GM21447 (cell line): ENCODE data around the gene DNAH11.
A peak's percentile ranks its signal among the peaks of the same experiment; 100 is the strongest.

Source experiments
- ATAC-seq: cut with Tn5 transposase; IDR thresholded peaks from one replicate; pipeline ENCODE4 v1.9.1; 2021; ENCODE audit not compliant: unreplicated experiment

The DNAH11 gene

DNA sequence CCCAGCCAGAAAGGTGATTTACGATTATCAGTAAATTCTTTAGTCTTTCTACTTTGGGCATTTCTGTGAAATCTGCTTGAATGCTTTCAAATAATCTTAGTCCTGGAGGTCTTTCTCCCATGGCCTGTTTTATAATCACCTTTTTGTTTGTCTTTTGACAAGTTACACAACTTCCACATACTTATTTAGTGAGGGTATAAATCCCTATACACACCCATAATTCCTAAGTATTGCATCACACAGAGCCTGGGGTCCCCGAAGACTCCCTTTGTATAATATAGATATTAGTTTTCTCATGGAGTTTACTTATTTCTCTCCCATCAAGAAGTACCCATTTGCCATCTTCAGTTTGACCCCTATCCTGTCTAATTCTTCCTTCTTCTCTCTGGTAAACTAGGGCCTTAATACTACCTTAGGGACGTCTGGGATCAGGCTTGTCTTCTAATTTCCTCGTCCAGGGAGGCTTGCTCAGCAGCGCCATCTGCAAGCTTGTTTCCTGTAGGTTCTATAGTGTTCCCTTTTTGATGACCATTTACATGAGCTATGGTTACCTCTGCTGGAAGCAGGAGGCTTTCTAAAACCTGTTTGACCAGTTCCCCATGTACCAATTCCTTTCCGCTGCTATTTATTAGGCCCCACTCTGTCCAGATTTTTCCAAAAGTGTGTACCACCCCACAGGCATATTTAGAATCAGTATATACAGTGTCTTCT is 8.1 kb downstream of the DNAH11 start:
- no peak for ATAC-seq

- no peak for ATAC-seq
Measured at GRCh38 chr7:21562385-21562784, 19.5 kb downstream of the DNAH11 start.

GRCh38 chr7:21565614-21566013 is 22.8 kb downstream of the DNAH11 start:
- ATAC-seq = no peak

DNA sequence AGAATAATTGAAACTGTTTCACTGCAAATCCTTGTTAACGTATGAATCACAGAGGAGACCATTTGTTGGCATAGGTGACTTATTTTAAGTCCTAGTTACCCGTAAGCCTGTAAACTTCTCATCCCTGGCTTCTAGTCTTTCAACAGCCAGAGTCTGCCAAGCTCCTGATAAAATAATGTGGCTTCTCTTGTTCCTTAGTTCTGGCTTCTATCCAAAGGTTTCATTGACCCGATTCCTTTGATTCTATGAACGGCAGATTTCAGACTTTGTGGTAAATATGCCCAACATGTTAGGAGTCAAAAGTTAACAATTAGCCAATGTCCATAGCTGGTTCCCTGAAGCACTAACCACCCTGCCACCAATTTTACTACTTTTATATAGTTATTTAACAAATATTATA is 23.3 kb downstream of the DNAH11 start:
- no peak for ATAC-seq

DNA sequence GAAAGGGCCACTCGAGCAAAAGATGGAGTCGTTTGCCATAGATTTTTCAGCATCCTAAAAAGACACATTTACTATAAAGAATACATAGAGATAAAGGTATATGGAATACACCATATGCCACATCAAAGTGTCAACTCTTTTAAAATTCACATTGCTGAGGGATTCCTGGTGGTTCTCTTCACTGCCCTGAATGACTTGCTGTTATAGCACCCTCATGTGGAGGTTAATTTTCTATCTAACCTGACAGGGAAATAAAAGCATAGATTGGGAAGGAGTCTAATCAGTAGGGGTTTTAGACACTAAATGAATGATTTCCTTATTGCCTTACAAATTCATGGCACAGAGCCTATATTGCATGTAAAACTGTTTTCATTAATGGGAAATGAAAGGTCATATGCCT is 25.9 kb downstream of the DNAH11 start:
- no peak for ATAC-seq

GRCh38 chr7:21572331-21573313 is 29.8 kb downstream of the DNAH11 start:
- no peak for ATAC-seq

GRCh38 chr7:21579341-21580072 is 36.7 kb downstream of the DNAH11 start:
- ATAC-seq = no peak

DNA sequence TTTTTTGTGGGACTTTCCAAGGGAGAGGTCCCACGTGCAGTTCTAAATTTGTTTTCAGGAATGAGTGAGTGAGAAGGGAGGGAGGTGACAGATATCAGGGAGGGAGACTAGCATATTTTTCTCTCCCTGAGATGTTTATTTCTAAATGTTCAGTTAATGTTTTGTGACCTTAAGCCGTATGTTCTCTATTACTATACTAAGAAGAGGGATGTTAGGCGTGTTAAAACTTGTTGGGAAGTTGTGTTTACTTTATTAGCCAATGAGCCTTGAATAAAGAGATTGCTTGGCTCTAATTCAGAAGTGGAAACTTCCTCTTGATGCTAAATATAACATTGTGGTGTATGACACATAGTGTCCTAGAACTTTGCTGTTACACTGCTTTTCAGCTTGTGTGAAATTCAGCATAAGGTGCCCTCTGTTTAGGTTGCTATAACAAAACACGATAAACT is 37.3 kb downstream of the DNAH11 start:
- peak; percentile 63 for ATAC-seq

DNA sequence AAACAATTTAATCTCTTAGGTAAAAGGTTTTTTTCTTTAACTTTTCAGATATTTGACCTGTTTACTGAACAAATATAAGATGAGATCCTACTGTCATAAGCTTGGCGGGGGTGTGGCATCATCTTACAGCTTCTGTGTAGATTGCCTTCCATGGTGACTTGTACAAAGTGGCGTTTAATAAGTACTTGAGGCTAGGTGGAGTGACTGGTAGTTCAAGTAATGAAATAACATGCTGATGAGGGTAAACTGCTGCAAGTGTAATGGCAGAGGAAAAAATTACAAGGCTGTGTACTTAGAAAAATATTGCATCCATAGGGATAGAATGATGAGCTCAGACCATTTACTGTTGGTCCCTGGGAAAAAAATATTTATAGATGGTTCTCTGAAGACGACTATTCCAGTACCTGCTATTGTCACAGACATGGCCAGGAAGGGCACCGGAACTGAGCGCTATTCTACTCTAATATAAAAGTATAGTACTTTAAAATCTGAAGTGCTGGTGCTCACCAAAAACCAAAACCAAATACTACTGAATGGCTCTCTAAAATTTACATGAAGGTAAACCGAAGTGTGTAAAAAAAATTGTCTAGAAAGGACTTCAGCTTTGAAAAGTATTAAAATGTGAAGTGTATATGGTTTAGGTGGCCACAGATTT is 42.4 kb downstream of the DNAH11 start:
- ATAC-seq = no peak

- ATAC-seq = no peak
Measured at GRCh38 chr7:21587139-21587784, 44.4 kb downstream of the DNAH11 start.

- no peak for ATAC-seq
Measured at GRCh38 chr7:21596801-21597200, 54.0 kb downstream of the DNAH11 start.

DNA sequence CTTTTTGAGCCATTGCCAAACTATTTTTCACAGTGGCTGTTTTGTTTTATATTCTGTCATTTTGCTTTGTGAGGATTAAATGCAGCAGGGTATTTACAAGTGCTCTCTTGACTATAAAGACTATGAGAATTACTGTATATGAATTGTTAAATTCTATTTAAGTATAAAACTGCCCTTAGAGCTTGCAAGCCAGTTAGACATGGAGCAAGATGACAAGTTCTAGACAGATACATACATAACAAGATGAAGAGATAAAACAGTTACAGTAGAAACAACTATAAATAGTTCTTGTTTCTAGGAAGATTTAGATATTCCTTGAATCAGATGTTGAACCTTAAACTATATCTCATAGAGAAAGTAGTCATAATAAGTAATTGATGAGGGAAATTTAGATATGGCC is 60.6 kb downstream of the DNAH11 start:
- ATAC-seq = no peak

DNA sequence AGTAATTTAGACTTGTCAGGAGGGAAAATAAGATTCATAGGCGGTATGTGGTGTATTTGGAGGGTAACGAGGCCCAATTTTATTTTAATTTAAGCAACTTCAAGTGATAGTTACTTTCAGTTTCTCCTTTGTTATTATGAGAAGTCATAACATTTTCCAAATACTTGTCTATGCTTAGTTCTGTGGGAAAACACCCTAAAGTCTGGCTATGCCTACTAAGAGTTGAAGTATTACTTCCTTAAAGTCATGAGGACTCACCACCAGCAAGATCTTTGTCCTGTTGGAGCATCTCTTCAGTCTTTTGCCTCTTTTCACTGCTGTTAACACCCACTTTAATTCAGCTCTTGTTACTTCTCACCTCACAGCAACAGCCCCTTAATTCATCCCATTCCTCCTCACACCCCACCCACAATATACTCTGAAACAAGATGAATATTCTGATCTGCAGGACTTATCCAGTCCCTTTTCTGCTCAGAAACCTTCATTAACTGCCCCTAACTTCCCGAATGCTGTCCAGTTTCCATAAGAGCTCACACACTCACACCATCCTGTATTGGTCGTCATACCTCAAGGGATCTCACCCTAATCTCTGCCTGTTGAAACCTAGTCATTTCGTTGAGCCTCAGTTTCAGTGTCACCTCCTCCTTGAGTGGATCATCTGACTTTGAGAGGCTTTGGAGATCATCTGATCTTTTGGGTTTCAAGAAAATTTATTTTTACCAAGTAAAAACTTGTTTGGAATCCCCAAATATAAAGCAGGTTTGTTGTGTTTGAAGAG is 61.3 kb downstream of the DNAH11 start:
- no peak for ATAC-seq

GRCh38 chr7:21605008-21605585 is 62.3 kb downstream of the DNAH11 start:
- no peak for ATAC-seq

DNA sequence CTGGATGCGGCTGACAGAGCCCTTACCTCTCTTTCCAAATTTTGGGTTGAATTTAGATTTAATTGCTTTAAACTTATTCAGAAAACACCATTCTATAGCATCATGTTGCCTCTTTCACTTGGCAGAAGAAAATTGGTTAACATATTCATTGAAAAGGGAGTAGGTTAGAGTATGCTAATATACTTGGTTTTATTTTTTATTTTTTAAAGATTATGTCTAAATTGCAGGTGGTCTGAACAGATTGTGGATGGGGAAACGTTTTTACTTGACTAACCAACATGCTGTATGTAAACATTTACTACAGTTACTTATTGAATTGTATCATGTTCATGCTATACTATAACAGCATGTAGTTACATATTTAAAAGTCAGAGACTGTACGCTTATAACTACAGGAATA is 65.6 kb downstream of the DNAH11 start:
- no peak for ATAC-seq

- ATAC-seq = no peak
Measured at GRCh38 chr7:21611129-21611528, 68.3 kb downstream of the DNAH11 start.

DNA sequence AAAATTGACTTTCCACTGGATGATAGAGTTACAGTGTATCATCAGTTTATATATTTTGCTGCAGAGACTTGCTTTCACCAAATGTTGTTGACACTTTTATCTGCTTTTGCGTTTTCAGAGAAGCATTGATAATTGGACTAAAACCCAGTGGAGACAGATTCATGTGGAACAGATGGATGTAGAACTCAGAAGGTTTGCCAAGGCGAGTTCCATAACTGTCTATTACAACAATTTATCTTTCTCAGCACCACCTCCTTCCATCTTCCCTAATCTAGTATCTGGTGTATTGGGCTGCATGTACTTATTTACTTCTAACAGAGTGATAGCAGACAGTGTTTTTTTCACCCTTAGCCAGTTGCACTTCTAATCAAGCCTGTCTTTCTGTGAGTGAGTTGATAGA is 73.3 kb downstream of the DNAH11 start:
- no peak for ATAC-seq

- ATAC-seq = no peak
Measured at GRCh38 chr7:21616796-21617436, 74.1 kb downstream of the DNAH11 start.

DNA sequence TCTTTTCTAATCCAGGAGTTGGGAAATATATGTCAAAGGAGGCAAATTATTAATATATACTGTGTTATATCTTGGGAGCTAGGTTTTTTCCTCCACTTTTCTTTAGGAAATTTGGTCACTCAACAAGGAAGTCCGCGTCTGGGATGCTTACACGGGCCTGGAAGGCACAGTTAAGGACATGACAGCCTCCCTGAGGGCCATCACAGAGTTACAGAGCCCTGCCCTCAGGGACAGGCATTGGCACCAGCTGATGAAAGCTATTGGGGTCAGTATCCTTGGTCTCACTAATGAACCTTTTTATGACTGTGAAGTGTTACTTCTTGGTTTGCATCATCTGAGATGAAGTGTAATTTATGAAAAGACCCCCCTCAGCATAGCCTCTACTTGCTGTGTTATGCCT is 74.7 kb downstream of the DNAH11 start:
- no peak for ATAC-seq
